ENCODE measurements around the gene TMPRSS3. TPM values are rescaled to one million over a fixed set of nuclear protein-coding genes. Genes with fewer than 3 reads are reported as not detected.

Gene TMPRSS3
- total and polyA plus RNA-seq, 10 donors: 0.22 to 6.0 (median 0.70) TPM; not detected in 1

- peaks cover 0 to 30% (median 16%) of the 10 kb centered on the region in 8 donors for H3K9me3 ChIP-seq
- peaks cover 0 to 67% (median 12%) of the 10 kb centered on the region in 7 donors for H3K27me3 ChIP-seq (replicated peaks in 1 of 7)
- no peak overlapping the region for H3K4me3 ChIP-seq
- H3K27ac ChIP-seq: no peak overlapping the region
- H3K4me1 ChIP-seq: no peaks in the 10 kb centered on the region
- WGBS, 5 donors: 85 to 93% (median 87%) methylated on average over 3 of the region's 3 CpGs
- no peak for DNase-seq
- TF ChIP-seq POLR2A (IDR thresholded peaks at IDR 0.05) (no peak), POLR2AphosphoS5 (IDR thresholded peaks at IDR 0.05) (no peak), CTCF (IDR thresholded peaks at IDR 0.05 in 8 of 11, conservative IDR thresholded peaks at IDR 0.05 in 3 of 11) (no peak)
- H3K36me3 ChIP-seq: peaks cover 0 to 72% (median 11%) of the 10 kb centered on the region in 6 donors
- intact Hi-C loops (cut with DNase I; ENCODE audit: low total_unique reads): no loop called here
These were observed 39.0 kb upstream of the TMPRSS3 start for GRCh38 chr21:42434884-42435283.

- Histone ChIP-seq H3K9me3 (peaks cover 0 to 30% (median 16%) of the 10 kb centered on the region in 8 donors), H3K4me3 (no peak overlapping the region), H3K27ac (no peak overlapping the region), H3K36me3 (peaks cover 0 to 72% (median 11%) of the 10 kb centered on the region in 6 donors), H3K27me3 (replicated peaks in 1 of 7) (peaks cover 0 to 71% (median 12%) of the 10 kb centered on the region in 7 donors), H3K4me1 (no peaks in the 10 kb centered on the region)
- WGBS, 5 donors: 60 to 76% (median 66%) methylated on average over 10 of the region's 10 CpGs
- peak; percentile 11 for DNase-seq
- TF ChIP-seq CTCF (IDR thresholded peaks at IDR 0.05 in 8 of 11, conservative IDR thresholded peaks at IDR 0.05 in 3 of 11) (no peak), POLR2AphosphoS5 (IDR thresholded peaks at IDR 0.05) (no peak), POLR2A (IDR thresholded peaks at IDR 0.05) (no peak)
- intact Hi-C loops (cut with DNase I; ENCODE audit: low total_unique reads): no loop called here
These were observed 38.2 kb upstream of the TMPRSS3 start for GRCh38 chr21:42433946-42434551.

GRCh38 chr21:42432695-42433094 is 36.8 kb upstream of the TMPRSS3 start:
- H3K27me3 ChIP-seq (replicated peaks in 1 of 7): peaks cover 0 to 69% (median 12%) of the 10 kb centered on the region in 7 donors
- no peak overlapping the region for H3K4me3 ChIP-seq
- intact Hi-C loops (cut with DNase I; ENCODE audit: low total_unique reads): no loop called here
- no peak for TF ChIP-seq POLR2AphosphoS5 (IDR thresholded peaks at IDR 0.05)
- no peak for TF ChIP-seq CTCF (IDR thresholded peaks at IDR 0.05 in 8 of 11, conservative IDR thresholded peaks at IDR 0.05 in 3 of 11)
- TF ChIP-seq POLR2A (IDR thresholded peaks at IDR 0.05): no peak
- H3K36me3 ChIP-seq: peaks cover 0 to 76% (median 11%) of the 10 kb centered on the region in 6 donors
- peaks cover 0 to 30% (median 16%) of the 10 kb centered on the region in 8 donors for H3K9me3 ChIP-seq
- H3K27ac ChIP-seq: no peak overlapping the region
- no peak for DNase-seq
- H3K4me1 ChIP-seq: no peaks in the 10 kb centered on the region
- WGBS, 5 donors: 28 to 95% (median 81%) methylated on average over 1 of the region's 1 CpG

- Histone ChIP-seq H3K27me3 (replicated peaks in 1 of 7) (peaks cover 0 to 69% (median 15%) of the 10 kb centered on the region in 7 donors), H3K27ac (no peak overlapping the region), H3K4me3 (no peak overlapping the region), H3K9me3 (peaks cover 0 to 21% (median 14%) of the 10 kb centered on the region in 8 donors), H3K4me1 (peaks cover 0 to 15% (median 7%) of the 10 kb centered on the region in 6 donors), H3K36me3 (peaks cover 0 to 75% (median 11%) of the 10 kb centered on the region in 6 donors)
- 53 to 73% (median 69%) methylated on average over 7 of the region's 7 CpGs for WGBS, 5 donors
- intact Hi-C loops (cut with DNase I; ENCODE audit: low total_unique reads): no loop called here
- TF ChIP-seq CTCF (IDR thresholded peaks at IDR 0.05 in 8 of 11, conservative IDR thresholded peaks at IDR 0.05 in 3 of 11): no peak
- TF ChIP-seq POLR2AphosphoS5 (IDR thresholded peaks at IDR 0.05): no peak
- no peak for TF ChIP-seq POLR2A (IDR thresholded peaks at IDR 0.05)
- DNase-seq: no peak
These were observed 35.3 kb upstream of the TMPRSS3 start for GRCh38 chr21:42431196-42431595.

Measured in spleen (tissue), 11 donors.